SW480 (cell line): ENCODE measurements around the gene PFN3.
A peak's percentile ranks its signal among the peaks of the same experiment; 100 is the strongest.

Experiments used
- DNase-seq: peaks from one replicate; pipeline ENCODE4 v3.0.0-alpha.2; 2016; ENCODE audit warnings: low spot score

Gene PFN3, protein sequence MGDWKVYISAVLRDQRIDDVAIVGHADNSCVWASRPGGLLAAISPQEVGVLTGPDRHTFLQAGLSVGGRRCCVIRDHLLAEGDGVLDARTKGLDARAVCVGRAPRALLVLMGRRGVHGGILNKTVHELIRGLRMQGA

GRCh38 chr5:177399997-177400868 lies at the start of gene PFN3:
TSS of gene PFN3 (minus strand) at chr5:177400661. CDS start at chr5:177400576, 85 bp downstream.
- DNase-seq: no peak

DNA sequence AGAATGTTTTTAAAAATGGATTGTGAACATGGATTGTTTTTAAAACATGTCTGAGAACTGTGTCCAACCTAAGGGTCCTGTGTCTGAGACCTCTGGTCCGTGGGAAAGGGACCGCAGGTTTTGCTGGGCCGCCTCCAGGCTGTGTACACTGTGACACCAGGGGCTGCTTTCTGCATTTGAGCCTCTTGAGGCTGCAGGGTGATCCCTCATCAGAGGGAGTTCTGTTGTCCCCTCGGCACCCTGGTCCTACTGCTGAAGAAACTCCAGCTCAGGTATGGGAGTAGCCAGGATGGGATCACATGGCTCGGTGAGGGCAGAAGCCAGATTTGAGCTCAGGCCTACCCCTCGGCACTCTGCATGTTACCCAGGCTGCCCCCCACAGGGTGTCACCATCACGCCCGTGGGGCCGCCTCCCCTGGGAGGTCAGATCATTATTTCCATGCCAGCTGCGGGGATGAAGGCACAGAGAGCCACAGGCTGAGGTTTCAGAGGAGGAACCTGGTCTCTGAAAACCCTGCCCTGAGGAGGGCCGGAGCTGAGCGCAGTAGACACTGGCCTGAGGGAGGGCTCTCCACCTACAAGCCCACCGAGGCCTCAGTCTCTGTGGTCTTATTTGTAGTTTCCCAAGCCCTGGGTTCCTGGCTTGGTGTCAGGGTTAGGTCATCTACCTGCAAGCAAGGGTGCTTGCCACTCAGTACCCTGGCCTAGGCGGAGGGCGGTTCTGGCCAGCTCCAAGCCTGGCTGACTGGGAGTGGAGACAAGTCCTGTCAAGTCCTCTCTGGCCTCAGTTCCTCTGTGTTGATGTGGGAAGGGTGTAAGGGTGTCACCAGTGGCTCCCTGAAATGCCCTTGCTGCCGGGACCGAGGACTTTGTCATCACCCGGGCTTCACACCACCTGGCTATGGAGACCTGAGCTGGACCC lies 48.9 kb upstream of the PFN3 start:
- DNase-seq: no peak

DNA sequence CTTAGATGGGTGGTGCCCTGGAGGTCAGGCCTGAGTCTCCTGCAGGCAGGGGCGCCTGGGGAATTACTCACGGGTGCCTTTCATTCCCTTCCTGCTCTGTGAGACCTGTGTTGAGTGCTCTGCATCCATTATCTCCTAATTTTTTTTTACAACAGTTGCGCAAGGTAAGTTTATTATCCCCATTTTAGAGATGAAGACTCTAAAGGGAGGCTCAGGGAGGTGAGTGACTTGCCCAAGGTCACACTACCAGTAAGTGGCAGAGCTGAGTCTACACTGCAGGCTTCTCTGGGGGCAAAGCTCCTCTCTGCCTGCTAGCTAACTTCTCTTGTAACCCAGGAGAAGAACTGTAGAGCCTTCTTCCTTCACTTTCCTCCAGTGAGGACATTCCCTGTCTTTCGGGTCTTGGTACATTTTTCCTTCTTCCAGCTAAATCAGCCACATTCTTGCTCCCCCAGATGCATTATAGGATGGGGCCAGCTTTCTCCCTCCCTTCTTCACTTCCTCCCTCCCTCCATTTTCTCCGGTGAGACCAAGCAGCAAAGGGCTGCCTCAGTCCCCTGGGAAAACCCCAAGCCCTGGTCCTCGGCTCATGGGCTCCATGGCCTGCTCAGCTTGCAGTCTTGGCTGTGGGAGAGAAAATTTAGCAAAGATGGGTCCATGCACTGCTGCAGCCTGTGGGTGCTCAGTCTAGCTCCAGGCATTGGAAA lies 47.9 kb upstream of the PFN3 start:
- DNase-seq: no peak

- peak; percentile 99 for DNase-seq
Measured at GRCh38 chr5:177447611-177448243, 47.3 kb upstream of the PFN3 start.

DNA sequence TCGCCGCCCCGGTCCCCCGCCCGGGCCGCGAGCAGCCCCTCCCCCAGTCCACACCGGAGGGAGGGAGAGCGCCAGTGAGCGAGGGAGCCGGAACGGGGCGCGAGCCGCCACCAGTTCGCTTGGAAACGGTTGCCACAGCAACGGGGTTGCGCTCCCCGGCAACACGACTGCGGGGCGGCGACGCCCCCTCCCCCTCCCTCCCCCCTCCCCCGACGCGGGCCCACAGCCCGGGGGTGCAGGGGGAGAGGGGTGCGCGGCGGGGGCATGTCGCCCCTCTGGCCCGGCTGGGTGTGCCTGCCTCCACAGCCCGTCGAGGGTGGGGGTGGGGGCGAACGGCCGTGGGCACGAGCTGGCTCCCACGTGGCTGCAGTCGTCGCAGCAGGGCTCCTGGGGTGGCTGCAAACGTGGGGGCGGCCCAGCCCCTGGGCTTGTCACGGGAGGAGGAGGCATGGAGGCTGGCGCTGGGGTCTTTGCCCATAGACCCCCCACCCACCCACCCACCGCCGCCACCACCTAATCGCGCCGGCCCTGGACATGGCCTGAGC lies 46.7 kb upstream of the PFN3 start:
- DNase-seq: peak; percentile 87

GRCh38 chr5:177446200-177447065 lies 46.0 kb upstream of the PFN3 start, which contains the start of gene PRR7:
TSS of gene PRR7 (plus strand) at chr5:177446814. CDS start at chr5:177455068, 8,254 bp downstream.
- peak; percentile 76 for DNase-seq

DNA sequence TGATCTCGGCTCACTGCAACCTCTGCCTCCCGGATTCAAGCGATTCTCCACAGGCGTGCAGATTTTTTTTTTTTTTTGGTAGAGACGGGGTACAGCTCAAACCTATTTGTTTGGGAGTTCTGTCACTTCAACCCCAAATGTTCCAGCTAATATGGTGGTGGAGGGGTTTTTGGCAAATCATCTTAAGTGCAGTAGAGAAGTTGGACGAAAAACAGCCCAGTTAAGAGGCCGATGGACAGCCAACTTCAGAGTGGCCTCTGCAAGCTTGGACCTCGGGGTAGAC lies 45.4 kb upstream of the PFN3 start:
- DNase-seq: no peak

GRCh38 chr5:177445052-177445916 lies 44.8 kb upstream of the PFN3 start:
- no peak for DNase-seq

DNA sequence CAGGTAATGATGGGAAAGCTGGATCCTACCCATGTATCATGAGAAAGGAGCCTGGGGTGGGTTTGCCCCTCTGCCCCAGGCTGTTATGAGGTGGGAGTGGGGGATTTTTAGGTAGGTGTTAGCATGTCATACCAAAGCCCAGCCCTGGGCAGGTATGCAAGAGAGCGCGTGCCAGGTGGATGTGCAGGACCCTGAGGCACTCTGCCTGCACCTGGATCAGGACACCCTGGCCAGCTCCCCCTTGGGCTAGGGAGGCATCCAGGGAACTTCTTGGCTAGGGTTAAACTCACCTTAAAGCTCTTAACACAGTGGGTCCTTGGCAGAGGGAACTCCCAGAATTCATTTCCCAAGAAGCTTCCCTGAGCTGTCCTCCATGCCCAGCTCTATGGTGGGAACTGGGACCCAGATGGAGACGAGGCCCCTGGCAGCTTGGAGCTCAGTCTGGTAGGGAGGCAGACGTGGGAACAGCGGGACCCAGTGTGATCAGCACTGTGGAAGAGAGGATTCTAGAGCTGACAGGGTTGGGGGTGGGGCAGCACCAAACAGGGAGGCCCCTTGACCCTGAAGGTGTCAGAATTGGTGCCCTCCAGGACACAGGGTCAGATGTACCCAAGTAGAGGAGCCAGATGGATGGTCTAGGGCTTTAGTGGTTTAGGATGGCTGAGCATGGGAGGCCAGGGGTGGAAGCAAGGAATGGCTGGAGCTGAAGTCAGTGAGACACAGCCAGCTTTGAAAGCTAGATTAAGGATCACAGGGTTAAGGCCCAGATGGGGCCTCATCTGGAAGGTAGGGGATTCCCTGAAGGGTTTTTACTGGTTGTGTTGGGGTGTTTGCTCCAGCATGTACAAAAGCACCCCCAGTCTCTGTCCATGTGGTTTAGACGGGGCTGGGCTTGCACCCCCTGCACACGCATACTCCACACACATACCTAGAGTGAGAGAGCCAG lies 43.9 kb upstream of the PFN3 start:
- no peak for DNase-seq

DNA sequence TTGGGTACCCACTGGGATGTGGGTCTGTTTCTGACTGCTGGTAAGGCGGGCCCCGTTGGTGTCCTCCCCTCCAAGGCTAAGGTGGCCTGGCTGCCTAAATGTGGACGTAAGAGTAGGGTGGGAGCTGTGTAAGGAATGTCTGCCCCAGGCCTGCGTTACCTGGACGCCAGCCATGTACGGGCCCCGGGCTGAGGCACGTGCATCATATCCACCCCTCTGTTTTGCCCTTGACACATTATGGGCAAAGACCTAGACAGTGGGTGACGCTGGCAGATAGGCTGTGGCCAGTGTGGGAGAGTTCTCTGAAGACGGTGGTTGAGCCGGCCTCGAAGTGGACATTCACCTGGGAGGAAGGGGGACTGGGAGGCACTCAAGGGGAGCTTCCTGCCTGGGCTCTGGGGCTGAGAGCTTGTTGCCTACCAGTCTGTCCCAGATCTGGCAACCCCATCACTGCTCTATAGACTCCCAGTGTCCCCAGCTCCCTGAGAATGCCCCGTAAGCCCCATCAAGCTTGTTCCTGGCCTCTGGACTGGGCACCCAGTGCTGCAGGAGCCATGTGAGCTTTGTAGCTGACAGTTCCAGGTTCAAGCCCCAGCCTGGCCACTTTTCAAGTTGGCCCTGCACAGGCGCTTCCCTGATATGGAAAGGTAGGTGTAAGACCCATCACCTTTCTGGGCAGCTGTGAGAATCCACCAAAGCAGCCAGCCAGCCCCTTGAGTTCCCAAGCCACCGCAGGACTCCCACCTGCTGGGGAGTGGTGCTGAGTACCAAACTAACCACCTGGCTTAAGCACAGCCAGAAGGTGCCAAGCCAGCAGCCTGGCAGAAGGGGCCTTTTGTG lies 42.9 kb upstream of the PFN3 start:
- no peak for DNase-seq

DNA sequence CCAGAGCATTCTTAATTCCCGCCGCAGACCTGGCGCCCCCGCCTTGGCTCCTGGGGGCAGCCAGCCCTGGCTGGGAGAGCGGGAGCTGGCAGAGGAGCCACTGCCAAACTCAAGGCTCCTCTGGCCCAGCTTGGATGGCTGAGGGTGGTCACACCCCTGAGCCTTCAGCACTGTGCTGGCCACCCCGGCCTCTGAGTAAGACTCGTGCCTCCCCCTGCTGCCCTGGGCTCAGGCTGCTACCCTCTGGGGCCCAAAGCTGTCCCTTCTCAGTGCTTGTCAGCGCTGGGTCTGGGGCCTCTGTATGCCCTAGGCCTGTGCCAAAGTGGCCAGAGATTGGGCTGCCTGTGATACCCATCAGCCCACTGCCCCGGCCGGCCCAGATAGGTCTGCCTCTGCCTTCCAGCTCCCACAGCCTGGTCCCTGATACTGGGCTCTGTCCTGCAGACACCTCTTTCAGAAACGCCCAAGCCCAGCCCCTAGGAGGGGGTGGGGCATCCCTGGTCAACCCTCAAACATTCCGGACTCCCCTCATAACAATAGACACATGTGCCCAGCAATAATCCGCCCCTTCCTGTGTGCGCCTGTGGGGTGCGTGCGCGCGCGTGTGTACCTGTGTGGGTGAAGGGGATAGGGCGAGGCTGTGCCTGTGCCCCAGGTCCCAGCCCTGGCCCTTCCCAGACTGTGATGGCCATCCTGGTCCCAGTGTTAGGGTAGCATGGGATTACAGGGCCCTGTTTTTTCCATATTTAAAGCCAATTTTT lies 41.8 kb upstream of the PFN3 start:
- peak; percentile 90 for DNase-seq

DNA sequence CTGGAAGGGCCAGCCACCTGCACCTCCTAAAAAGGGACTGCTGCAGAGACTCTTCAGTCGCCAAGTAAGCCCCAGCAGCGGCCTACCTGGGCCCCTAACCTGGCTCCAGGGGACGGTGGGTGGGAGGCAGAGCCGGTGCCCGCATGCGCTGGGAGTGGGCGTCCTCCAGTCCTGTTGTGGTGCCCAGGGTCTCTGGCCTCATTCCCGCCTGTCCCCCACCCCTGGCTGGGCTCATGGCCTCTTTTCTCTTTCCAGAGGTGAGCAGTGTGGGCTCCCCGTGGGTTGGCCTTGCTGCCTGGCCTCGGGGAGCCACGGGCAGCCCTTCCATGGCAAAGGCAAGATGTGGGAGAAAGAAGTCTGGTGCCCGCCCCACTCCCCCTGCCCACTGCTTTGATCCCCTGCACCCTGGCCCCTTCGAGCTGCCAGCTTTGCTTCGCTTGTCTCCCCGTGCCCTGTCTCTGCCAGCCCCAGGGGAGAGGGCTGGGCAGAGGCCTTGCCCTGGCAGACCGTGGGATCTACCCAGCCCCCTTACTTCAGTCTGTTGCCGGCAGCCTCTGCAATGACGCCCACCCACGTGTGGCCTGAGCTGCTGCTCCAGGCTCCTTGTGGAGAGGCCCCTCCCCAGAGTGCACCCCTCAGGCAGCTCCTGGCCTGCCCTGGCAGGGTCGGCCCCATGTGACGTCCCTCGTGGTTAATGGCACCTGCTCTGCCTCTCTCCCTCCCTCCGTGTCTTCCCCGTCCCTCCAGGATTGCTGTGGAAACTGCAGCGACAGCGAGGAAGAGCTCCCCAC lies 40.7 kb upstream of the PFN3 start:
- DNase-seq: no peak

DNA sequence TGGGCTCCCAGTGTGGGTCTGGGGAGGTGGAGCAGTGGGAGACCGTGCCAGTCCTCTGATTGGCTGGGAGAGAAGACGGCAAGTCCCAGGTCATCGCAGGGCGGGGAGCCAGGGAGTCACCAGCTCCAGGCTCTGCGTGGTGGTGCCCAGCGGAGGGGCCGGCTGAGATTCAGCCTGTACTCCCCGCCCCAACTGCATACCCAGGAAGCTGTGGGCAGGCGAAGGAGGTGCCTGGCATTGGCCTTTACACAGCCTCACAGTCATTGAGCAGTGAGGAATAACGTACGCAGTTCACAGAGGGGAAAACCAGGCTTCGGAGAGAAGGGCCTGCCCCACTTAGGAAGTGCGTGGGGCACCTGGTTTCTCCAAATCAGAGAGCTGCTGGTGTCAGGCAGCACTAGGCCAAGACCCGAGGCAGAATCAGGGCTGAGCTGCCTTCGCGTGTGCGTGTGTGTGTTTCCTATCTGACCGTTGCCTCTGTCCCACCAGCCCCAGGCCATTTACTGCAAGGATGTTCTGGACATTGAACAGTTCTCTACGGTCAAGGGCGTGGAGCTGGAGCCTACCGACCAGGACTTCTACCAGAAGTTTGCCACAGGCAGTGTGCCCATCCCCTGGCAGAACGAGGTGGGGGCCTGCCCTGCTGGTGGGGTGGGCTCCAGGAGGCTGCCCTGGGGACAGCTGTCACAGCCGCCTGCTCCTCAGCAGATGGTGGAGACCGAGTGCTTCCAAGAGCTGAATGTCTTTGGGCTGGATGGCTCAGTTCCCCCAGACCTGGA lies 39.9 kb upstream of the PFN3 start:
- peak; percentile 16 for DNase-seq

DNA sequence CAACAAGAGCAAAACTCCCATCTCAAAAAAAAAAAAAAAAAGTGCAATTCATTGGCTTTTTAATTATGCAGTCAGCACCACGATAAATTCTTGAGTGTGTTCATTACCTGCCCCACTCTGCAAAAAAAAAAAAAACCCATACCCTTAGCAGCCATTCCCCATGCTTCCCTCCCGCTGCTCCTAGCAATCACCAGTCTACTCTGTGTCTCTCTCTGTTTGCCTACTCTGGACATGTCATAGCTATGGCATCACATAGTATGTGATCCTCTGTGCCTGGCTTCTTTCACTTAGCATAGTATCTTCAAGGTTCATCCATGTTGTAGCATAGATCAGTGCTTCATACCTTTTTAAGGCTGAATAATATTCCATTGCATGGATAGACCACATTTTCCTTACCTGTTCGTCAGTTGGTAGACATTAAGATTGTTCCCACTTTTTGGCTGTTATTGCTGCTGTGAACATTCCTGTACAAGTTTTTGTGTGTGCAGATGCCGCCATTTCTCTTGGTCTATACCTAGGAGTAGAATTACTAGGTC lies 39.1 kb upstream of the PFN3 start:
- no peak for DNase-seq

GRCh38 chr5:177438468-177438867 lies 38.0 kb upstream of the PFN3 start:
- DNase-seq: no peak
